K562 (cell line): ENCODE measurements around the gene DHDDS. TPM values are rescaled to one million over a fixed set of nuclear protein-coding genes. Genes with fewer than 3 reads are reported as not detected.

Experiments used
- ATAC-seq: fragments of 200-7000 bp; cut with Tn5 transposase; 3 replicates; pipeline ENCODE4 v1.9.1; 2020; ENCODE audit warnings: moderate library complexity
- BruUV-seq: library from RNA; stranded (reverse); fragments of 400-500 nt; replicated peaks from 2 replicates; lab custom pipeline; 2021; lab: Mats Ljungman, UMichigan
- CTCF ChIA-PET: fragments of 300-600 bp; formaldehyde crosslinking; extraction: SDS; loops from one replicate; lab custom pipeline; 2021; ENCODE audit warnings: low intra/inter-chr PET ratio; lab: Yijun Ruan, JAX
- POLR2A ChIA-PET: fragments of 300-600, 350-650 bp; sonication (Branson Sonifier 250); formaldehyde crosslinking; extraction: SDS; loops from one replicate; lab custom pipeline; 2021; ENCODE audit warnings: antibody characterized with exemption, inconsistent platforms; lab: Yijun Ruan, JAX
- DNase-seq, 4 experiments: peaks; one replicate each; pipeline versions ENCODE4 v3.0.0 to v3.0.0-alpha.2; 2011 to 2018; ENCODE audit warnings: low spot score in 3 of 4, mixed read lengths in 3 of 4; ENCODE audit errors: extremely low read depth in 1 of 4
- FAIRE-seq: peaks from 2 replicates; lab custom pipeline; 2011; peaks lifted over from hg19 to GRCh38; lab: Jason Lieb, UNC
- H2AFZ ChIP-seq: 2 replicates; pipeline ENCODE4 v1.6.0; 2011; ENCODE audit warnings: low read depth, low read length, control low read depth, inconsistent platforms
- H3K27ac ChIP-seq: fragments of 200-600 bp; 3 replicates; pipeline ENCODE4 v1.8.0; 2011; ENCODE audit warnings: low read depth, mild to moderate bottlenecking, control low read depth, inconsistent platforms, low read length, moderate library complexity, mixed read lengths; ENCODE audit errors: extremely low read depth
- H3K27me3 ChIP-seq, 2 experiments: fragments of 300-600 bp in 1 of 2; 2 replicates in 1 of 2; 3 replicates in 1 of 2; pipeline versions ENCODE4 v1.6.0 to v1.8.0; 2011; ENCODE audit warnings: inconsistent platforms in 2 of 2, low read length in 2 of 2, mild to moderate bottlenecking in 1 of 2, mixed read lengths in 1 of 2, moderate library complexity in 1 of 2; ENCODE audit not compliant: control insufficient read depth in 2 of 2, insufficient read depth in 2 of 2
- H3K36me3 ChIP-seq: fragments of 300-600 bp; 3 replicates; pipeline ENCODE4 v1.8.0; 2011; ENCODE audit warnings: mild to moderate bottlenecking, low read length, inconsistent platforms; ENCODE audit not compliant: control insufficient read depth, insufficient read depth
- H3K4me1 ChIP-seq, 2 experiments: fragments of 200-600 bp in 1 of 2; replicated peaks in 1 of 2; 2 replicates in 1 of 2; 3 replicates in 1 of 2; pipeline versions ENCODE4 v1.5.1 to v1.8.0; 2011; ENCODE audit warnings: inconsistent platforms in 2 of 2, low read length in 2 of 2, mild to moderate bottlenecking in 1 of 2, mixed read lengths in 1 of 2, moderate library complexity in 1 of 2; ENCODE audit not compliant: control insufficient read depth in 2 of 2, insufficient read depth in 2 of 2
- H3K4me2 ChIP-seq: 2 replicates; pipeline ENCODE4 v1.6.1; 2011; ENCODE audit warnings: low read length, control low read depth, inconsistent platforms, mixed read lengths; ENCODE audit not compliant: insufficient read depth
- H3K4me3 ChIP-seq: fragments of 200-600 bp; sonication (generic), shearing (Covaris generic); 2 replicates; pipeline ENCODE4 v1.5.1; 2016; ENCODE audit warnings: control low read depth, inconsistent platforms
- H3K79me2 ChIP-seq: fragments of 200-600 bp; 3 replicates; pipeline ENCODE4 v1.8.0; 2011; ENCODE audit warnings: low read length, inconsistent platforms; ENCODE audit not compliant: control insufficient read depth, insufficient read depth
- H3K9ac ChIP-seq, 2 experiments: 2 replicates each; pipeline versions ENCODE4 v1.6.0 to v1.6.1; 2011; ENCODE audit warnings: low read depth in 2 of 2, low read length in 2 of 2, control low read depth in 1 of 2, inconsistent platforms in 1 of 2, mild to moderate bottlenecking in 1 of 2, mixed read lengths in 1 of 2; ENCODE audit not compliant: insufficient read depth in 1 of 2
- H3K9me1 ChIP-seq: one replicate; pipeline ENCODE4 v1.6.0; 2011; ENCODE audit warnings: inconsistent platforms, mild to moderate bottlenecking, low read length, moderate library complexity; ENCODE audit not compliant: control insufficient read depth, insufficient read depth
- H3K9me3 ChIP-seq: replicated peaks from 2 replicates; pipeline ENCODE4 v1.5.1; 2011; ENCODE audit warnings: low read depth, low read length, inconsistent platforms; ENCODE audit not compliant: control insufficient read depth, insufficient read depth
- H4K20me1 ChIP-seq: replicated peaks from 2 replicates; pipeline ENCODE4 v1.6.1; 2011; ENCODE audit warnings: low read length, inconsistent platforms, mixed read lengths; ENCODE audit not compliant: control insufficient read depth, insufficient read depth
- BRF1 ChIP-seq: IDR thresholded peaks from 3 replicates; pipeline ENCODE4 v1.6.1; 2011; ENCODE audit warnings: borderline replicate concordance, mild to moderate bottlenecking; ENCODE audit not compliant: insufficient read length; ENCODE audit errors: extremely low read depth
- CUX1 ChIP-seq: fragments of 200-800 bp; sonication (Bioruptor generic); IDR thresholded peaks from 2 replicates; pipeline ENCODE4 v1.6.1; 2016; ENCODE audit warnings: missing genetic modification characterization, missing compliant biosample characterization
- DLX4 ChIP-seq: fragments of 250-450 bp; sonication (Bioruptor Pico); IDR thresholded peaks from 2 replicates; pipeline ENCODE4 v1.6.1; 2021; ENCODE audit warnings: mild to moderate bottlenecking
- DMBX1 ChIP-seq: fragments of 250-450 bp; sonication (Bioruptor Pico); IDR thresholded peaks from 2 replicates; pipeline ENCODE4 v1.8.0; 2022; ENCODE audit warnings: inconsistent platforms, mild to moderate bottlenecking, moderate library complexity, borderline replicate concordance
- FOS ChIP-seq: IDR thresholded peaks from 3 replicates; pipeline ENCODE4 v1.6.1; 2011; ENCODE audit not compliant: insufficient read length; ENCODE audit errors: extremely low read depth
- HNRNPH1 ChIP-seq: fragments of 200-400 bp; formaldehyde crosslinking; optimal IDR thresholded peaks from 2 replicates; pipeline ENCODE3; 2017; ENCODE audit warnings: low read depth, mild to moderate bottlenecking, low read length, moderate library complexity
- IFI16 ChIP-seq: fragments of 250-450 bp; sonication (Bioruptor Pico); IDR thresholded peaks from 2 replicates; pipeline ENCODE4 v2.1.2; 2022; ENCODE audit warnings: mild to moderate bottlenecking, inconsistent platforms
- NFIX ChIP-seq: fragments of 250-450 bp; sonication (Bioruptor Pico); IDR thresholded peaks from 2 replicates; pipeline ENCODE4 v1.4.0; 2020; ENCODE audit warnings: low read depth, mild to moderate bottlenecking, moderate library complexity
- NFRKB ChIP-seq: fragments of 450-650 bp; IDR thresholded peaks from 2 replicates; pipeline ENCODE4 v1.6.1; 2016; ENCODE audit warnings: low read depth
- SNRNP70 ChIP-seq: fragments of 200-400 bp; formaldehyde crosslinking; optimal IDR thresholded peaks from 2 replicates; pipeline ENCODE3; 2017; ENCODE audit warnings: low read depth, low read length
- TEAD2 ChIP-seq: fragments of 450-650 bp; IDR thresholded peaks from 2 replicates; pipeline ENCODE4 v1.6.1; 2016; ENCODE audit warnings: missing genetic modification characterization, control low read depth, missing compliant biosample characterization
- TEAD4 ChIP-seq, 2 experiments: sonication (generic) in 1 of 2; formaldehyde crosslinking in 1 of 2; IDR thresholded peaks; 2 replicates each; pipeline versions ENCODE4 v1.6.1 to v1.8.0; 2012 to 2022; ENCODE audit warnings: borderline replicate concordance in 1 of 2, inconsistent platforms in 1 of 2, low read length in 1 of 2, mild to moderate bottlenecking in 1 of 2, missing genetic modification reagents in 1 of 2
- ZBTB33 ChIP-seq: sonication (generic); formaldehyde crosslinking; IDR thresholded peaks from 2 replicates; pipeline ENCODE4 v1.8.1; 2023; ENCODE audit warnings: mild to moderate bottlenecking, missing genetic modification reagents
- ZFP36 ChIP-seq: fragments of 150-350 bp; IDR thresholded peaks from 2 replicates; pipeline ENCODE4 v1.6.1; 2018; ENCODE audit warnings: low read length, low read depth; ENCODE audit not compliant: partially characterized antibody
- ZNF584 ChIP-seq: fragments of 200-800 bp; sonication (Bioruptor generic); IDR thresholded peaks from 2 replicates; pipeline ENCODE4 v1.6.1; 2016; ENCODE audit warnings: low read depth, mild to moderate bottlenecking, missing genetic modification characterization, missing compliant biosample characterization
- WGBS: fragments of 100-300 bp; shearing (Covaris generic); methylation state at CpG from one replicate; pipeline ENCODE4 v1.1.6; 2016; ENCODE audit warnings: low coverage, mixed read lengths; ENCODE audit not compliant: insufficient coverage; ENCODE audit errors: missing lambda C conversion rate; 5-methylcytosine and 5-hydroxymethylcytosine counted together
- in situ Hi-C: fragments of 300-500 bp; cut with MboI; formaldehyde crosslinking; loops from 4 replicates; pipeline ENCODE4 v1.15.0; 2018; ENCODE audit warnings: inconsistent platforms, mixed read lengths
- intact Hi-C: fragments of 100-400 bp; cut with micrococcal nuclease; formaldehyde crosslinking; loops from 2 replicates; pipeline ENCODE4 v1.14.2; 2022
- polyA plus RNA-seq, 8 experiments: library from polyadenylated mRNA; depleted of rRNA in 4 of 8; stranded (reverse) in 5 of 8; unstranded in 3 of 8; fragments of >200 nt; fragmentation: Nextera tagmentation in 2 of 8; fragmentation: Illumina TruSeq in 1 of 8; extraction: Ambion mirVana in 2 of 8; extraction: Trizol in 1 of 8; gene quantifications; 2 replicates each; pipeline versions ENCODE4 v1.2.1 to v1.2.3, GENCODE V29; 2011 to 2014; ENCODE audit warnings: inconsistent platforms in 1 of 8, missing spikeins in 1 of 8
- total RNA-seq, 7 experiments: library from RNA; depleted of rRNA in 6 of 7; stranded (reverse); fragments of >200 nt in 6 of 7; fragmentation: Illumina TruSeq in 2 of 7; extraction: Trizol in 2 of 7; gene quantifications; 2 replicates each; pipeline versions ENCODE4 v1.2.1 to v1.2.3, GENCODE V29; 2011 to 2021; ENCODE audit warnings: low replicate concordance in 1 of 7

The DHDDS gene
- total and polyA plus RNA-seq, 9 of the 15 experiments (the other 6 are each of a cell fraction or from before 2014, with no cell fraction given): 33.3 to 55.0 (median 44.3) TPM

GRCh38 chr1:26418865-26419349 lies 13.2 kb upstream of the DHDDS start:
- H2AFZ ChIP-seq: no peak overlapping the region
- H3K9me3 ChIP-seq: no peaks in the 10 kb centered on the region
- no peak overlapping the region for H3K27ac ChIP-seq
- DNase-seq (no peak), FAIRE-seq (no peak), ATAC-seq (no peak)
- H3K4me1 ChIP-seq: no peaks in the 10 kb centered on the region; a peak in 1 of 5 replicates
- H3K4me2 ChIP-seq: no peak overlapping the region
- intact Hi-C loops (no loop called here), in situ Hi-C loops (no loop called here)
- no peak overlapping the region for H3K4me3 ChIP-seq
- ChIA-PET POLR2A (interaction anchor here (0.7 kb wide), 1 partner anchor 71 kb away, joined by 4 read pairs; no protein-coding TSS in a partner anchor), CTCF (no interaction called here)
- H3K9ac ChIP-seq: peak overlapping the region in 1 of 2 experiments; percentile 7; a peak in 1 of 4 replicates
- 8% methylated on average over 5 of the region's 5 CpGs for WGBS
- H3K27me3 ChIP-seq: peaks cover 4% of the 10 kb centered on the region in 2 experiments; a peak in 2 of 5 replicates
- H3K9me1 ChIP-seq: no peaks in the 10 kb centered on the region
- BruUV-seq: no TSS peak
- no peaks in the 10 kb centered on the region for H4K20me1 ChIP-seq
- no peaks in the 10 kb centered on the region for H3K79me2 ChIP-seq
- no peaks in the 10 kb centered on the region for H3K36me3 ChIP-seq
- no peak for TF ChIP-seq IFI16 (CRISPR knock-in tag)
- 0 out of 2 replicates have a peak, but pooled peaks have one; percentile 43 for TF ChIP-seq TEAD4 (IDR thresholded peaks at IDR 0.05; ENCODE audit: low read length)
- no peak for TF ChIP-seq TEAD4 (CRISPR knock-in tag; IDR thresholded peaks at IDR 0.05; ENCODE audit: borderline replicate concordance)
- no peak for TF ChIP-seq SNRNP70
- no peak for TF ChIP-seq CUX1 (CRISPR knock-in tag)
- no peak for TF ChIP-seq HNRNPH1
- 0 out of 2 replicates have a peak, but pooled peaks have one; percentile 21 for TF ChIP-seq TEAD2 (tag)
- no peak for TF ChIP-seq DLX4
- no peak for TF ChIP-seq DMBX1 (CRISPR knock-in tag)
- no peak for TF ChIP-seq NFIX (CRISPR knock-in tag)
- TF ChIP-seq NFRKB: no peak
- TF ChIP-seq FOS: no peak
- TF ChIP-seq BRF1: no peak
- no peak for TF ChIP-seq ZFP36
- no peak for TF ChIP-seq ZBTB33 (CRISPR knock-in tag)
- TF ChIP-seq ZNF584 (CRISPR knock-in tag): no peak
